Esophagus muscularis mucosa (tissue), 4 donors: ENCODE data around the gene SLBP. TPM values are rescaled to one million over a fixed set of nuclear protein-coding genes. Genes with fewer than 3 reads are reported as not detected.

Source experiments
- DNase-seq: peaks from one replicate; pipeline ENCODE4 v3.0.0-alpha.2; 2017; ENCODE audit errors: extremely low spot score
- H3K27ac ChIP-seq, 4 donors: fragments of 200-600 bp; sonication (generic); replicated peaks in 1 of 4; 1 replicate in 3 of 4; 2 replicates in 1 of 4; pipeline ENCODE4 v1.5.1; 2016 to 2019; ENCODE audit warnings: mild to moderate bottlenecking in 1 of 4
- H3K27me3 ChIP-seq, 4 donors: fragments of 200-600 bp; sonication (generic); one replicate each; pipeline versions ENCODE4 v1.5.1 to v1.6.0; 2016 to 2019
- H3K36me3 ChIP-seq, 4 donors: fragments of 200-600 bp; sonication (generic); one replicate each; pipeline ENCODE4 v1.5.1; 2016 to 2019
- H3K4me1 ChIP-seq, 4 donors: fragments of 200-600 bp; sonication (generic); one replicate each; pipeline ENCODE4 v1.5.1; 2016 to 2019
- H3K4me3 ChIP-seq, 4 donors: fragments of 200-600 bp; sonication (generic); 1 replicate in 2 of 4; 2 replicates in 2 of 4; pipeline ENCODE4 v1.5.1; 2016 to 2019; ENCODE audit warnings: mild to moderate bottlenecking in 4 of 4, moderate library complexity in 1 of 4
- H3K9me3 ChIP-seq, 4 donors: fragments of 200-600 bp; sonication (generic); 1 replicate in 3 of 4; 2 replicates in 1 of 4; pipeline ENCODE4 v1.5.1; 2016 to 2019
- CTCF ChIP-seq, 3 experiments: fragments of 200-600 bp in 2 of 3; fragments of 450-650 bp in 1 of 3; sonication (generic) in 2 of 3; IDR thresholded peaks; one replicate each; pipeline ENCODE4 v1.5.1; 2017 to 2019; ENCODE audit warnings: antibody characterized with exemption in 3 of 3, mild to moderate bottlenecking in 2 of 3, moderate library complexity in 1 of 3
- EP300 ChIP-seq: sonication (generic); formaldehyde crosslinking; IDR thresholded peaks from one replicate; pipeline ENCODE4 v1.6.1; 2017; ENCODE audit warnings: antibody characterized with exemption
- POLR2A ChIP-seq: fragments of 450-650 bp; IDR thresholded peaks from one replicate; pipeline ENCODE4 v1.6.1; 2017; ENCODE audit warnings: antibody characterized with exemption, moderate library complexity, mild to moderate bottlenecking, low read depth
- POLR2AphosphoS5 ChIP-seq, 2 donors: sonication (generic); formaldehyde crosslinking; IDR thresholded peaks; one replicate each; pipeline ENCODE4 v1.6.1; 2017; ENCODE audit warnings: antibody characterized with exemption in 2 of 2
- WGBS: methylation state at CpG from one replicate; pipeline ENCODE4 v1.1.5; 2018; 5-methylcytosine and 5-hydroxymethylcytosine counted together
- intact Hi-C: fragments of 100-400 bp; cut with DNase I; formaldehyde crosslinking; loops from one replicate; pipeline ENCODE4 v1.15.1; 2023
- total RNA-seq, 4 donors: library from RNA; depleted of rRNA; stranded (reverse); fragments of >200 nt; gene quantifications; one replicate each; pipeline versions ENCODE4 v1.1.0 to v1.2.1, GENCODE V29; 2016

Gene SLBP
- total RNA-seq, 4 donors from 2014 or later, result 41.5 to 56.1 (median 45.5) TPM

DNA sequence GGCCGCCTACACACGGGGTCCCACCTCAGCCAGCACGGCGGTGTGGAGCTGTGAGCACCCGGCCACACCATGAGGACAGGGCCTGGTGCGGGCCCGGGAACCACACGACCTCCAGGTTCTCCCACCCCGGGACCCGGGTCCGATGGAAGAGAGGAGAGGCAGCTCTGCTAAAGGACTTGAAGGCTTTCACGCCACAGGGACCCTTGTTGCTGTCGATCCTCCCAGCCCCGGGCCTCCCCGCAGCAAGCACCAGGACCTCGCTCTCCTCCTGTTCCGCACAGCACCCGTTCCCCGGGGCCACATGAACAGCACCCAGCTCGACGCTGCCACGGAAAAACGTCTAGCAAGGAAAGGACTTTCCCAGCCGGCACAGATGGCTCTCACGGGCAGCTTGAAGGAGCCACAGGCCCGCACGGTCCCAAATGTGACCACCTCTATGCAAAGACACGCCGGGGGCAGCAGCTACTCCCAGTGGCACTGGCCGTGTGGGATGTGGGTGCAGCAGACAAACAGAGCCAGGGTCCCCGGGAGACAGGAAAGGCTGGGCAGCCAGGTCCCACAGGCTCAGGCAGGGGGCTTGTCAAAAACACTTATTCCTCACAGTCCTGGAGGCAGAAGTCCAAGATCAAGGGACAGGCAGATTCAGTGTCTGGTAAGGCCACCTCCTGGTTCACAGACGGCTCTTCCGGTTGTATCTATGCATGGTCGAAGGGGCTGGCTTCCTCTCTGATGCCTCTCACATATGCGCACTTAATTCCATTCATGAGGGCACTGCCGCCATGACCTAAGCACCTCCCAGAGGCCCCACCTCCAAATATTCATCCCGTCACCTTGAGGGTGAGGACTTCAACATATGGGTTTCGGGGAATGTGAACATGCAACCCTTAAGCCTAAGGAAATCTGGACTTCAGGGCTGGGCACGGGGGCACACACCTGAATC, 52.7 kb downstream of the SLBP start:
- TF ChIP-seq POLR2AphosphoS5 (IDR thresholded peaks at IDR 0.05) (no peak), CTCF (IDR thresholded peaks at IDR 0.05) (no peak), EP300 (no peak), POLR2A (no peak)
- no peak for DNase-seq
- Histone ChIP-seq H3K4me3 (no peak overlapping the region), H3K9me3 (no peaks in the 10 kb centered on the region), H3K27ac (no peak overlapping the region), H3K27me3 (no peaks in the 10 kb centered on the region), H3K36me3 (peaks cover 0 to 18% (median 7%) of the 10 kb centered on the region in 4 donors), H3K4me1 (no peaks in the 10 kb centered on the region)
- intact Hi-C loops, result no loop called here
- 93% methylated on average over 34 of the region's 39 CpGs for WGBS

DNA sequence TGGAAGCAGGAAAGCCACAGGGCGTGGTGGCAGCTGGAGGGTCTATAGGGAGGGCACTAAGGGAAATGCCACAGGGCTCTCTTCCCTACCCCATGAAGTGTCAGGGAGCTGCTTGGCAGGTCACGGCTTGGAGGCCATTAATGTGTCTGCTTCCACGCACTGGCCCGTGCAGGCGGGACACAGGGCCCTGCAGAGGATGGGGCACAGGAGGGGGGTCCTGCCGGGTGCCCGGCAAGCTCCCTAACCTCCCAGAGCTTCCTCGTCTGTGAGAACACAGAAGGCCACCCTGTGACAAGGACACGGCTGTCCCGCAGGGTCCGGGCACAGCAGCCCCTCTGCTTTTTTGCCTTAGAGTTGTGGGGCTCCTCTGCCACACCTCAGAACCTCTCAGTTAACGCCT, 53.5 kb downstream of the SLBP start:
- no peak for TF ChIP-seq POLR2AphosphoS5 (IDR thresholded peaks at IDR 0.05)
- TF ChIP-seq POLR2A, result no peak
- no peak for TF ChIP-seq EP300
- Histone ChIP-seq H3K9me3 (no peaks in the 10 kb centered on the region), H3K27ac (no peak overlapping the region), H3K36me3 (peaks cover 0 to 19% (median 7%) of the 10 kb centered on the region in 4 donors), H3K27me3 (no peaks in the 10 kb centered on the region), H3K4me1 (no peaks in the 10 kb centered on the region), H3K4me3 (no peak overlapping the region)
- intact Hi-C loops, result no loop called here
- WGBS, result 97% methylated on average over 10 of the region's 12 CpGs
- no peak for DNase-seq

- intact Hi-C loops, result no loop called here
- Histone ChIP-seq H3K27me3 (no peaks in the 10 kb centered on the region), H3K9me3 (no peaks in the 10 kb centered on the region), H3K4me1 (no peaks in the 10 kb centered on the region), H3K27ac (no peak overlapping the region), H3K4me3 (no peak overlapping the region), H3K36me3 (peaks cover 0 to 19% (median 7%) of the 10 kb centered on the region in 4 donors)
- TF ChIP-seq POLR2A, result no peak
- DNase-seq, result no peak
- WGBS, result 92% methylated on average over 12 of the region's 12 CpGs
Observed at GRCh38 chr4:1658146-1658545, 54.0 kb downstream of the SLBP start.

DNA sequence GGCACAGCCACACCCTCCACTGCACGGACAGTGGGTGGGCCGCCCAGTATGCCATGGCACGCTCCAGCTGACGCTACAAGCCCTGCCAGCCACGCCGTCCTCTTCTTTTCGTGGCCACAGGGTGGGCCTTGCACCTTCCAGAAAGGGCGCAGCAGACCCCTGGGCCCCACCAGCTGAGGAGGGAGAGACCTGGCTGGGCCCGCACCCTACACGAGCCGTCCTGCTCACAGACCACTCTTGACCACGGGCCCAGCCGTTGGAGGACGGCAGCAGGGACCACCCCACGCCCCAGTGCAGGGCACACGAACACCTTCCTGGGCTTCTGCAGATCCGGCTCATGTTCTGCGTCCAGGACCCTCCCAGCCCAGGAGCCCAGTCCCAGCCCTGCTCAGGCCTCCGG, 55.1 kb downstream of the SLBP start:
- Histone ChIP-seq H3K9me3 (no peaks in the 10 kb centered on the region), H3K36me3 (peaks cover 0 to 19% (median 7%) of the 10 kb centered on the region in 4 donors), H3K27ac (no peak overlapping the region), H3K4me3 (no peak overlapping the region), H3K27me3 (no peaks in the 10 kb centered on the region), H3K4me1 (no peaks in the 10 kb centered on the region)
- 99% methylated on average over 18 of the region's 19 CpGs for WGBS
- no peak for DNase-seq
- no peak for TF ChIP-seq EP300
- intact Hi-C loops, result no loop called here

- intact Hi-C loops, result no loop called here
- Histone ChIP-seq H3K27me3 (no peaks in the 10 kb centered on the region), H3K9me3 (no peaks in the 10 kb centered on the region), H3K27ac (no peak overlapping the region), H3K4me1 (no peaks in the 10 kb centered on the region), H3K36me3 (peaks cover 0 to 19% (median 7%) of the 10 kb centered on the region in 4 donors), H3K4me3 (no peak overlapping the region)
- 90% methylated on average over 1 of the region's 5 CpGs for WGBS
- no peak for DNase-seq
- TF ChIP-seq EP300 (no peak), POLR2AphosphoS5 (IDR thresholded peaks at IDR 0.05) (no peak), POLR2A (no peak), CTCF (IDR thresholded peaks at IDR 0.05) (no peak)
Observed at GRCh38 chr4:1656132-1656531, 56.0 kb downstream of the SLBP start.

- no peaks in the 10 kb centered on the region for H3K27me3 ChIP-seq
- intact Hi-C loops, result no loop called here
Observed at GRCh38 chr4:1655676-1656075, 56.4 kb downstream of the SLBP start.

More at GRCh38 chr4:1655676-1656075, 56.4 kb downstream of the SLBP start:
- TF ChIP-seq POLR2AphosphoS5 (IDR thresholded peaks at IDR 0.05) (no peak), EP300 (no peak), POLR2A (no peak), CTCF (IDR thresholded peaks at IDR 0.05) (no peak)
- no peak overlapping the region for H3K27ac ChIP-seq
- H3K36me3 ChIP-seq, result peaks cover 0 to 19% (median 7%) of the 10 kb centered on the region in 4 donors
- no peaks in the 10 kb centered on the region for H3K4me1 ChIP-seq
- 97% methylated on average over 17 of the region's 18 CpGs for WGBS
- no peak overlapping the region for H3K4me3 ChIP-seq
- DNase-seq, result no peak
- no peaks in the 10 kb centered on the region for H3K9me3 ChIP-seq
